ENCODE measurements around the gene ADAMTS16. TPM values are rescaled to one million over a fixed set of nuclear protein-coding genes. Genes with fewer than 3 reads are reported as not detected.

The ADAMTS16 gene
- total and polyA plus RNA-seq, 5 experiments from 2014 or later, result not detected

- ATAC-seq, result no peak
- POLR2A ChIA-PET, result no interaction called here
- H3K27me3 Mint-ChIP-seq, result peaks cover 0 to 5% (median 0%) of the 10 kb centered on the region in 5 donors
- no peaks in the 10 kb centered on the region for H3K4me1 Mint-ChIP-seq
- DNase-seq, result no peak
- no peak overlapping the region for H3K4me3 Mint-ChIP-seq
- H3K27ac Mint-ChIP-seq, result no peak overlapping the region
- H3K9me3 Mint-ChIP-seq, result peaks cover 5 to 62% (median 23%) of the 10 kb centered on the region in 9 donors
- H3K36me3 Mint-ChIP-seq, result peaks cover 2 to 20% (median 4%) of the 10 kb centered on the region in 3 donors
Measured at GRCh38 chr5:5303242-5303641, 163.1 kb downstream of the ADAMTS16 start.

GRCh38 chr5:5304361-5305020 is 164.4 kb downstream of the ADAMTS16 start:
- POLR2A ChIA-PET, result no interaction called here
- Mint-ChIP-seq H3K27me3 (peaks cover 0 to 7% (median 0%) of the 10 kb centered on the region in 5 donors), H3K27ac (no peak overlapping the region), H3K4me1 (no peaks in the 10 kb centered on the region), H3K4me3 (no peak overlapping the region), H3K9me3 (peaks cover 3 to 49% (median 23%) of the 10 kb centered on the region in 9 donors), H3K36me3 (peaks cover 2 to 15% (median 4%) of the 10 kb centered on the region in 3 donors)
- DNase-seq (no peak), ATAC-seq (no peak)

GRCh38 chr5:5306696-5307095 is 166.6 kb downstream of the ADAMTS16 start:
- POLR2A ChIA-PET, result no interaction called here

DNA sequence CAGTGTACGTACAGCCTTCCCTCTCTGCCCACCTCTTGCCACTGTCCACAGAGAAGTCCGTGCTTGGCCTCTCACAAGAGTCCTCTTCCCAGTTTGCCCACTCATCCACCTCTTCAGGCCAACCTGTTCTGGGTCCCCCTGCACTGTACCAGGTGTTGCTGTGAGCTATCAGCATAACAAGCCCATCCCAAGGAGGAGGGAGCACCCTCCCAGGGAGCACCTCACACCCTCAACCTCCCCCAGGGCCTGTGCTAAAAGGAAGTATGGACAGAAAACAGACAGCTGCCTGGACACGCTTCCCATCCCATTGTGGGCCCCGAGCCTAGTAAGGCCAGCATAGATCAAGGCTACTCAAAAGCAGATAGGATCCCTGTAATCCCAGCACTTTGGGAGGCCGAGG is 168.2 kb downstream of the ADAMTS16 start:
- H3K4me3 Mint-ChIP-seq, result no peak overlapping the region
- H3K36me3 Mint-ChIP-seq, result peaks cover 0 to 3% (median 0%) of the 10 kb centered on the region in 3 donors
- no peaks in the 10 kb centered on the region for H3K4me1 Mint-ChIP-seq
- POLR2A ChIA-PET, result no interaction called here
- peaks cover 0 to 5% (median 0%) of the 10 kb centered on the region in 5 donors for H3K27me3 Mint-ChIP-seq
- DNase-seq (no peak), ATAC-seq (no peak)
- peaks cover 0 to 35% (median 10%) of the 10 kb centered on the region in 9 donors for H3K9me3 Mint-ChIP-seq
- H3K27ac Mint-ChIP-seq, result peak overlapping the region in 1 of 10 donors; percentile 4

More at GRCh38 chr5:5306696-5307095, 166.6 kb downstream of the ADAMTS16 start:
- ATAC-seq, result no peak
- DNase-seq, result no peak
- Mint-ChIP-seq H3K4me3 (no peak overlapping the region), H3K27ac (no peak overlapping the region), H3K36me3 (peaks cover 3 to 10% (median 4%) of the 10 kb centered on the region in 3 donors), H3K9me3 (peaks cover 0 to 40% (median 21%) of the 10 kb centered on the region in 9 donors), H3K4me1 (no peaks in the 10 kb centered on the region), H3K27me3 (peaks cover 0 to 5% (median 0%) of the 10 kb centered on the region in 5 donors)

- POLR2A ChIA-PET, result no interaction called here
- DNase-seq (no peak), ATAC-seq (no peak)
- Mint-ChIP-seq H3K4me1 (no peaks in the 10 kb centered on the region), H3K36me3 (peaks cover 0 to 3% (median 2%) of the 10 kb centered on the region in 3 donors), H3K4me3 (no peak overlapping the region), H3K27ac (no peak overlapping the region), H3K9me3 (peaks cover 0 to 30% (median 5%) of the 10 kb centered on the region in 9 donors), H3K27me3 (peaks cover 0 to 5% (median 0%) of the 10 kb centered on the region in 5 donors)
Measured at GRCh38 chr5:5309645-5310044, 169.5 kb downstream of the ADAMTS16 start.

DNA sequence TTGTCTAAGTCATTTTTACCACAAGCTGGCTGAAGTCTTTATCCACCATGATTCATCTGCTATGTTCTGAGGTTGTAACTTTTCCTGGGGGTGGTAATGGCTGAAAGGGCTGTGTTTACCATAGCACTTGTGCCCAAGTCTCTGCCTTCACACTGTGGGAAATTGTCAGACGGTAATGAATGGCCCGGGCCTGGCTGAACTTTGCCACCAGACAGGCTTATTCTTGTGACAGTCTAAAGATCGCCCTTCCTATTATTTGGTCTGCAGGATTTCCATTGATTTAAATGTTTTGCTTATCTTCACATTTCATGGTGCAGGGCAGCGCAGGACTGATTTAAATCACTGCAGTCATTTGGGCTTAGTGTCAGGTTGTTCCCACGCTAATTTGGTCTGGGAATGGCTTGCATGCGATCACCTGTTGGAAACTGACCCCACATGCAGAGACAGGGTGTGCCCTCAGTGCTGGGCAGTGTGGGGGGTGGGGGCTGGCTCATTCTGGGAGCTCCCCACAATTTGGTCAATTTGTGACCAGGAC is 173.0 kb downstream of the ADAMTS16 start:
- H3K36me3 Mint-ChIP-seq, result peaks cover 3 to 18% (median 10%) of the 10 kb centered on the region in 3 donors
- no peaks in the 10 kb centered on the region for H3K4me1 Mint-ChIP-seq
- POLR2A ChIA-PET, result no interaction called here
- no peak overlapping the region for H3K4me3 Mint-ChIP-seq
- H3K27ac Mint-ChIP-seq, result no peak overlapping the region
- peaks cover 0 to 3% (median 0%) of the 10 kb centered on the region in 5 donors for H3K27me3 Mint-ChIP-seq
- DNase-seq (no peak), ATAC-seq (no peak)
- H3K9me3 Mint-ChIP-seq, result peaks cover 0 to 53% (median under 1%) of the 10 kb centered on the region in 9 donors

DNA sequence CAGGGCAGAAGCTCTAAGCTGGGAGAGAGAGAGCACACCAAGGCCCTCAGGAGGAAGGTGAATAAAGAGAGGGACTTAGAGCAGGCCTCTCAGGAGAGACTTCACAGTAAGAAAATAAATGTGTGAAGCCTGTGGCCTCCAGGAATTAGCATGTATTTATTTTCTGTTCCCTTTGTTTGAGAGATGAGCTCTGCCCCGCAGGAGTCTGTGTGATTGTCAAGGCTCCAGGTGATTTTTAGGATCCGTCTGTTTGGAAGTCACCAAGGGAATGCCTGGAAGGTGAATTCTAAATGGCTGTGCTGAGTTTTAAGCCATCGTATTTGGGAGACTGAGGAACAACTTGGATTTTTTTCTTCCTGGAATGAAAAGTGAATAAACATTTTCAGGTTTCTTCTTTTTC is 174.0 kb downstream of the ADAMTS16 start:
- H3K27me3 Mint-ChIP-seq, result no peaks in the 10 kb centered on the region
- POLR2A ChIA-PET, result no interaction called here

DNA sequence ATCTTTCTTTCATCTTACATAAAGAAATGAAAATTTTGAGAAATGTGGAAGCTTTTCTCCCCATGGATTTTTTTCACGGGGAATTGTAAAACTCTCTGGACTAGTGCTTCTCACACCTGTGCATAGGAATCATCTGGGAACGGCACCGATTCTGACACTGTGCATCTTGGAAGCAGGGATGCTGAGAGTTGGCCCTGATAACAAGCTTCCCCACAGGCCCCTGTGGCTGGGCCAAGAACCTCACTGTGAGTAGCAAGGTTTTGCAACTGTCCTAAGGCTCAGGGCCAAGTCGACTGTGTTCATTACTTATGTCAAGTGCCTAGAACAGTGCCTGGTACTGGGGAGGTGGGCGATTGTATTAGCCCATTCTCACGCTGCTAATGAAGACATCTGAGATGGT is 174.5 kb downstream of the ADAMTS16 start:
- POLR2A ChIA-PET, result no interaction called here
- ATAC-seq (no peak), DNase-seq (no peak)
- no peak overlapping the region for H3K27ac Mint-ChIP-seq
- H3K9me3 Mint-ChIP-seq, result peaks cover 0 to 62% (median 3%) of the 10 kb centered on the region in 9 donors
- no peaks in the 10 kb centered on the region for H3K4me1 Mint-ChIP-seq
- H3K36me3 Mint-ChIP-seq, result peaks cover 3 to 22% (median 10%) of the 10 kb centered on the region in 3 donors
- H3K27me3 Mint-ChIP-seq, result no peaks in the 10 kb centered on the region
- no peak overlapping the region for H3K4me3 Mint-ChIP-seq

More for the DNA sequence above, 174.0 kb downstream of the ADAMTS16 start:
- DNase-seq (no peak), ATAC-seq (no peak)
- H3K4me1 Mint-ChIP-seq, result no peaks in the 10 kb centered on the region
- H3K36me3 Mint-ChIP-seq, result peaks cover 3 to 22% (median 10%) of the 10 kb centered on the region in 3 donors
- H3K27ac Mint-ChIP-seq, result no peak overlapping the region
- peaks cover 0 to 60% (median 3%) of the 10 kb centered on the region in 9 donors for H3K9me3 Mint-ChIP-seq
- H3K4me3 Mint-ChIP-seq, result no peak overlapping the region

DNA sequence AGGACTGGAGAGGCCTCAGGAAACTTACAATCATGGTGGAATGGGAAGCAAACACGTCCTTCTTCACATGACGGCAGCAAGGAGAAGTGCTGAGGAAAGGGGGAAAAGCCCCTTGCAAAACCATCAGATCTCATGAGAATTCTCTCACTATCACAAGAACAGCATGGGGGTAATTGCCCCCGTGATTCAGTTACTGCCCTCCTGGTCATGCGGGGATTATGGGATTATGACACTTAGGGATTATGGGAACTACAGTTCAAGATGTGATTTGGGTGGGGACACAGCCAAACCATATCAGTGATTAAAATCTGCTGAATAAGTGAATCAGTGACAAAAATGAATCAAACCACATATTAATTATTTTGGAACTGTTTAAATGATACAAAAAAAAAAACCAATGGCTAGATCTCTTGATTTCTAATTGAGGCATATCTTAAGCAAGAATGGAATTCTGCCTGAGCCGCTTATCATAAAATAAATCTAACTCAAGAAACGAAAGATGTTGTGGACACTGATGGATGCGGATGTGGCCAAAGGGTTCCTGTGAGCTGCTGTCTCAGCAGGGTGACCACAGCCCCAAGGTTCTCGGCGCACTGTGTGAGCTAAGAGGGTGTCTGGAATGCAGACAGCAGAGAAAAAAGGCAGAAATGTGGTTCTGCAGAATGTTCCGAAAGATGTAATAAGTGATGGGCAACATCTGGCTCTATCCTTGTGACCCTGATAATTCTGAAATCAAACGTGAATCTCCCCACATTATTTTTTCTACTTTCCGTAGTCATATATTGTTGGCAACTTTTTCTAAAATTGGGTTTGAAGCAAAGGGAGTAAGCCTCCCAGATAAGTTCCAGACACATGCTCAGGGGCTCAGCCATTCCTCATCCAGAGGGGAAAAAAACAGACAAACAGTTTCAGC is 175.2 kb downstream of the ADAMTS16 start:
- Mint-ChIP-seq H3K36me3 (peaks cover 0 to 22% (median 10%) of the 10 kb centered on the region in 3 donors), H3K4me1 (no peaks in the 10 kb centered on the region), H3K27ac (no peak overlapping the region), H3K27me3 (no peaks in the 10 kb centered on the region), H3K9me3 (peaks cover 0 to 65% (median 3%) of the 10 kb centered on the region in 9 donors), H3K4me3 (no peak overlapping the region)
- POLR2A ChIA-PET, result no interaction called here
- ATAC-seq (no peak), DNase-seq (no peak)

- H3K27ac Mint-ChIP-seq, result no peak overlapping the region
- peaks cover 0 to 67% (median 6%) of the 10 kb centered on the region in 9 donors for H3K9me3 Mint-ChIP-seq
- H3K36me3 Mint-ChIP-seq, result peaks cover 0 to 22% (median 10%) of the 10 kb centered on the region in 3 donors
- H3K4me3 Mint-ChIP-seq, result no peak overlapping the region
- no peaks in the 10 kb centered on the region for H3K27me3 Mint-ChIP-seq
- no peaks in the 10 kb centered on the region for H3K4me1 Mint-ChIP-seq
- POLR2A ChIA-PET, result no interaction called here
- ATAC-seq (no peak), DNase-seq (no peak)
Measured at GRCh38 chr5:5316334-5316733, 176.2 kb downstream of the ADAMTS16 start.

DNA sequence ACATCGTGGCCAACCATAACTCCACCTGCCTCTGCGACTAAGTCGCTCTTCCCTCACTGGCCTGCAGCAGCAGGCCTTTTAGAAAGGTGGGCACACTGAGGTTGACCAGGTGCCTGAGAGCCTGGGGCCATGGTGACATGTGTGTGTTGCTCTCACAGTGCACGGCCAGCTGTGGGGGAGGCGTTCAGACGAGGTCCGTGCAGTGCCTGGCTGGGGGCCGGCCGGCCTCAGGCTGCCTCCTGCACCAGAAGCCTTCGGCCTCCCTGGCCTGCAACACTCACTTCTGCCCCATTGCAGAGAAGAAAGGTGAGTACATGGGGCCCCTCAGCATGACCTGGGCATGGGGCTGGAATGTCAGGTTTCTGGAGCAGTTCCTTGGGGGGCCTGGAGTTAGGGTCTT is 177.8 kb downstream of the ADAMTS16 start:
- Mint-ChIP-seq H3K9me3 (peaks cover 0 to 80% (median 12%) of the 10 kb centered on the region in 9 donors), H3K36me3 (peaks cover 0 to 22% (median 12%) of the 10 kb centered on the region in 3 donors)
- POLR2A ChIA-PET, result no interaction called here

DNA sequence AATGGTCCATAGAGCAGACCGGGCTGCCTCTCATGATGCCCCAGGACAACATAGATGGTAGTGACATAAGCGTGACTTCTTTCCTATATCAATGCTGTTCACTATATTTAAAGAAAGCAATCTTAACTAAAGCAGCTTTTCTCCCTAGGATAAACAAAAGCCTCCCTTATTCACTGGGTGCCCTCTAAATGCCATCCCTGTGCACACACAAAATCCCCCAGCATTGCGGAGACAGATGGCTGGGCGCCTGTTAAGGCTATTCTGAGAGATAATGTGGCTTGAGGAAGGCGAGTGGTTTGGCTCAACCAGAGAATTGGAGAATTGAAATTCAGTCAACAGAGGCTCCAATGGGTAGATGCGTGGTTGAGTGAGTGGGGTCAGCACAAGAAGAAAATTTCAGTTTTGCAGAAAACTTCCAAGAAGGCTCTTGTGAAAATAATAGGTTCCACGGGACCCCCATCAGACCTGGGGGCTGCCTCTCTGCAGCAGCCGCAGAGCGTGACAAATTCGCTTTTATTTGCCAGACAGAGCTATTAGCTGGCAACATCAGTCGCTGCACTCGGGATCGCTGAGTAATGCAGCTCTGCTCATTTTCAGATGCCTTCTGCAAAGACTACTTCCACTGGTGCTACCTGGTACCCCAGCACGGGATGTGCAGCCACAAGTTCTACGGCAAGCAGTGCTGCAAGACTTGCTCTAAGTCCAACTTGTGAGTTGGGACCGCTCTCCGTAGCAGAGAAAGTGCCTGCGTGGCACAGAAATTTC is 178.5 kb downstream of the ADAMTS16 start:
- ATAC-seq, result no peak
- Mint-ChIP-seq H3K27ac (no peak overlapping the region), H3K9me3 (peaks cover 0 to 82% (median 16%) of the 10 kb centered on the region in 9 donors), H3K4me3 (no peak overlapping the region), H3K36me3 (peaks cover 0 to 22% (median 12%) of the 10 kb centered on the region in 3 donors), H3K27me3 (no peaks in the 10 kb centered on the region), H3K4me1 (no peaks in the 10 kb centered on the region)
- DNase-seq, result no peak
- POLR2A ChIA-PET, result no interaction called here

More for the DNA sequence above, 177.8 kb downstream of the ADAMTS16 start:
- DNase-seq, result no peak
- H3K27ac Mint-ChIP-seq, result no peak overlapping the region
- ATAC-seq, result no peak
- H3K27me3 Mint-ChIP-seq, result no peaks in the 10 kb centered on the region
- no peak overlapping the region for H3K4me3 Mint-ChIP-seq
- no peaks in the 10 kb centered on the region for H3K4me1 Mint-ChIP-seq

All from naive thymus-derived CD8-positive, alpha-beta T cell (primary cell).